SU-DHL-6 (cell line): ENCODE data around the gene DENND6B.
A peak's percentile ranks its signal among the peaks of the same experiment; 100 is the strongest.

Experiments
- H2AFZ ChIP-seq: fragments of 200-600 bp; sonication (generic); 2 replicates; pipeline ENCODE4 v1.6.1; 2014; ENCODE audit warnings: low read depth, mild to moderate bottlenecking, moderate library complexity, mixed read lengths, antibody characterized with exemption, low read length; ENCODE audit not compliant: severe bottlenecking
- H3F3A ChIP-seq: fragments of 200-600 bp; shearing (Covaris generic); 2 replicates; pipeline ENCODE4 v1.6.0; 2016; ENCODE audit warnings: antibody characterized with exemption, mild to moderate bottlenecking; ENCODE audit not compliant: insufficient read depth
- H3K27ac ChIP-seq: fragments of 200-600 bp; sonication (generic); 2 replicates; pipeline ENCODE4 v1.5.1; 2016; ENCODE audit warnings: low read depth, mild to moderate bottlenecking, low read length, moderate library complexity, mixed read lengths
- H3K27me3 ChIP-seq: fragments of 200-600 bp; sonication (generic), shearing (Covaris generic); 2 replicates; pipeline ENCODE4 v1.6.0; 2014; ENCODE audit warnings: mild to moderate bottlenecking, low read length
- H3K36me3 ChIP-seq: fragments of 200-600 bp; sonication (generic); 2 replicates; pipeline ENCODE4 v1.6.1; 2014; ENCODE audit warnings: mild to moderate bottlenecking, low read length, mixed read lengths
- H3K4me2 ChIP-seq: fragments of 300-600, 200-600 bp; shearing (Covaris generic), sonication (generic); 2 replicates; pipeline ENCODE4 v1.6.0; 2014; ENCODE audit warnings: low read length, low read depth, mild to moderate bottlenecking; ENCODE audit not compliant: poor library complexity, severe bottlenecking
- H3K4me3 ChIP-seq: fragments of 200-600 bp; sonication (generic); 2 replicates; pipeline ENCODE4 v1.5.1; 2014; ENCODE audit warnings: antibody characterized with exemption, low read length, mild to moderate bottlenecking, mixed read lengths; ENCODE audit not compliant: insufficient read depth, poor library complexity, severe bottlenecking
- H3K79me2 ChIP-seq: fragments of 200-600 bp; sonication (generic); 2 replicates; pipeline ENCODE4 v1.6.1; 2014; ENCODE audit warnings: mild to moderate bottlenecking, low read length, moderate library complexity; ENCODE audit not compliant: insufficient read depth
- H3K9ac ChIP-seq: fragments of 200-600 bp; sonication (generic); 2 replicates; pipeline ENCODE4 v1.7.0; 2014; ENCODE audit warnings: mild to moderate bottlenecking, low read length
- H3K9me2 ChIP-seq: fragments of 200-600 bp; sonication (generic); replicated peaks from 2 replicates; pipeline ENCODE4 v1.6.1; 2014; ENCODE audit warnings: low read length; ENCODE audit not compliant: insufficient read depth
- H3K9me3 ChIP-seq: fragments of 200-600 bp; sonication (generic); 2 replicates; pipeline ENCODE4 v1.6.1; 2014; ENCODE audit warnings: low read length, mixed read lengths; ENCODE audit not compliant: insufficient read depth
- H4K20me1 ChIP-seq: fragments of 200-600 bp; sonication (generic); 2 replicates; pipeline ENCODE4 v1.6.1; 2014; ENCODE audit warnings: low read depth, mild to moderate bottlenecking, antibody characterized with exemption, low read length, moderate library complexity, mixed read lengths
- CTCF ChIP-seq: fragments of 200-600 bp; sonication (generic); IDR thresholded peaks from one replicate; pipeline ENCODE4 v1.5.1; 2017; ENCODE audit warnings: antibody characterized with exemption, mild to moderate bottlenecking, low read length, moderate library complexity; ENCODE audit not compliant: insufficient read depth, poor library complexity, severe bottlenecking
- EZH2phosphoT487 ChIP-seq: fragments of 200-600 bp; sonication (generic), shearing (Covaris generic); conservative IDR thresholded peaks from 2 replicates; pipeline ENCODE4 v1.6.1; 2018; ENCODE audit warnings: mild to moderate bottlenecking, antibody characterized with exemption, low read length, moderate library complexity, mixed read lengths

The DENND6B gene

DNA sequence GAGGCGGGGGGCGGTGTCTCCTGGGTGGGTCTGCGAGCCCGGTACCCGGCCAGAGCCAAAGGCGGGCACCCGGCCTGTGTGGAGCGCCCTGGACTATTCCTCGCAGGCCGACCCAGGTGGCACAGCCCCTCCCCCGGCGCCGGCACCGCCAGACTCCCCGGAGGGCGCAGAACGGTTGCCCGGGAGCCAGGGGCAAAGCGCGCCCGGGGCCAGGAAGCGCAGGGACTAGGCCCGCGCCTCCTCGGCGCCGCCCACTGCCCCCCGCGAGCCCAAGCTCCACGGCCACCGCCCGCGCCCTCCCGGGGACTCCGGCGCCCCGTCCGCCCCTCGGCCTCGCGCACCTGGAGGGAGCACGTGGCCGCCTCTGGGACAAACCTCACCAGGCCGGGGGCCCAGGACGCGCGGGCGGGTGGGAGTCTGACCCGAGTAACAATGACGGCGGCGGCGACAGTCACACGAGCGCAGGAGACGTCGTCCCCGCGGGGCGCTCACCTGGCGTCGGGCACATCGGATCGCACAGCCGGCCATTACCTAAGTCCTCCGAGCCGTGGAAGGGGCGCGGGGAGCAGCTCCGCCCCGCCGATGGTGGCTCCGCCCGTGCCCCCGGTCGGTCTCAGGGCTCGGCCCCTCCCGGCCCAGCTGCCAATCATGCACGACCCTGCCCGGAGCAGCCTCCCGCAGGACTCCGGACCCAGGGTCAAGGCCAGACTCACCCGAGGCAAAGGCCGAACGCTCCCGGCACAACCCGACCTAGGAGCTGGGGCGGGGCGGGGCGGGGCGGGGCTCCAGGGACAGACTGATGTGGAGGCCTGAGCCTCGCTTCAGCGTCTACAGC is 26.8 kb downstream of the DENND6B start:
- H3K36me3 ChIP-seq, result no peaks in the 10 kb centered on the region
- H3K9me2 ChIP-seq, result no peaks in the 10 kb centered on the region
- H3K9me3 ChIP-seq, result no peaks in the 10 kb centered on the region
- peak overlapping the region; percentile 54 for H3K4me2 ChIP-seq
- TF ChIP-seq EZH2phosphoT487, result no peak
- TF ChIP-seq CTCF, result no peak
- H3K4me3 ChIP-seq, result peak overlapping the region; percentile 39
- H3K27me3 ChIP-seq, result no peaks in the 10 kb centered on the region
- peak overlapping the region; percentile 97 for H3K27ac ChIP-seq
- H4K20me1 ChIP-seq, result no peaks in the 10 kb centered on the region
- H3F3A ChIP-seq, result peaks cover 31% of the 10 kb centered on the region
- peak overlapping the region; percentile 65 for H3K9ac ChIP-seq
- no peaks in the 10 kb centered on the region; the same call in 1 of the 2 replicates for H3K79me2 ChIP-seq
- no peak overlapping the region for H2AFZ ChIP-seq

DNA sequence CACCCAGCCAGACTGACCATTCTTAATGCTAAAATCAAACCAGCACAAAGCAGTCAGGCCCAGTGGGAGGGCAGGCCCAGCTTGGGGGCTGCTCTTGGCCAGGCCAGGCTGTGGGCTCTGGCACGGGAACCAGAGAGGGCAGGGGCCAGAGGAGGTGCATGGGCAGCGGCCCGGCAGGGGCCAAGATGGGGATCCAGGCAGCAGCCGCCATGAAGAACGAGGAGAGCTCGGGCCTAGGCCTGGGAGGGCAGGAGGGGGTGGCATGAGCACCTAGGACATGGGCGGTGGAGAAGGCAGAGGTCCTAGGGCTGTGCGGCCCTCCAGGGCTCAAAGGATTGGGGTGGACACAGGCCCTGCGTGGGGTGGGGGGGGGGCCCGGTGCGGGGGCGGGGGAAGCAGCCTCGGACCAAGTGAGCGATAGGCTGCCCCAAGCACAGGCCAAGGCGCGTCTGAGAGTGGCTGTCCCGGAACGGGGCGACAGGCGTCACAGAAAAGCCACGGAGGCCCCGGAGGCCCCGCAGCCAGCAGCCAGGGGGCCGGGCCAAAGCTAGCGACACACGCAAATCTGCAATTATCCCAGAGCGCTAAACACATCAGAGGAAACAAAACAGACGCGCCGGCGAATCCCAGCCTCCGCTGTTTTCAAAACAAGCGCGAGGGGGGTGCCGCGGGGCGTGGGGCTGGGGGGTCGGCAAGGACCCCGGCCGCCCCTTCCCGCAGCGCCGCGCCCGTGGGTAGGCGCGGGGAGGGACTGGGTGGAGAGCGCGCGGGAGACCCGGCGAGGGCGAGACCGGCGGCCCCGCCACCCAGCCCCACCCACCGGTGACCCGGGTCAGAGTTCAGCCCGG is 27.7 kb downstream of the DENND6B start:
- Histone ChIP-seq H4K20me1 (no peaks in the 10 kb centered on the region), H3K9me3 (no peaks in the 10 kb centered on the region), H3K36me3 (no peaks in the 10 kb centered on the region), H3F3A (peaks cover 26% of the 10 kb centered on the region), H3K4me2 (peak overlapping the region; percentile 54), H3K9me2 (no peaks in the 10 kb centered on the region), H2AFZ (no peak overlapping the region), H3K9ac (peak overlapping the region; percentile 65), H3K79me2 (no peaks in the 10 kb centered on the region; the same call in 1 of the 2 replicates), H3K27ac (peak overlapping the region; percentile 97), H3K27me3 (no peaks in the 10 kb centered on the region), H3K4me3 (peak overlapping the region; percentile 39)
- TF ChIP-seq CTCF (no peak), EZH2phosphoT487 (no peak)

GRCh38 chr22:50298266-50298637 is 28.6 kb downstream of the DENND6B start:
- no peak overlapping the region for H3K9ac ChIP-seq
- no peaks in the 10 kb centered on the region for H3K9me2 ChIP-seq
- no peaks in the 10 kb centered on the region for H4K20me1 ChIP-seq
- no peak overlapping the region for H3K27ac ChIP-seq
- H3K27me3 ChIP-seq, result no peaks in the 10 kb centered on the region
- no peaks in the 10 kb centered on the region for H3K36me3 ChIP-seq
- H3K9me3 ChIP-seq, result no peaks in the 10 kb centered on the region
- H3K79me2 ChIP-seq, result no peaks in the 10 kb centered on the region; the same call in 1 of the 2 replicates
- no peak overlapping the region for H3K4me2 ChIP-seq
- H3K4me3 ChIP-seq, result no peak overlapping the region
- TF ChIP-seq EZH2phosphoT487 (no peak), CTCF (no peak)
- H2AFZ ChIP-seq, result no peak overlapping the region
- peaks cover 19% of the 10 kb centered on the region for H3F3A ChIP-seq
